Osteoblast (primary cell): Measurements from ENCODE around the gene KCNN3. TPM values are rescaled to one million over a fixed set of nuclear protein-coding genes. Genes with fewer than 3 reads are reported as not detected.

ENCODE experiments used
- DNase-seq: peaks from one replicate; pipeline ENCODE4 v3.0.0; 2011; ENCODE audit warnings: low spot score, mixed read lengths; ENCODE audit not compliant: insufficient read length; ENCODE audit errors: missing footprints
- H2AFZ ChIP-seq: 2 replicates; pipeline ENCODE4 v1.6.0; 2011; ENCODE audit warnings: mild to moderate bottlenecking, low read length
- H3K27ac ChIP-seq: 2 replicates; pipeline ENCODE4 v1.5.1; 2011; ENCODE audit warnings: mild to moderate bottlenecking, low read depth, low read length, moderate library complexity
- H3K27me3 ChIP-seq: 2 replicates; pipeline ENCODE4 v1.6.0; 2012; ENCODE audit warnings: mild to moderate bottlenecking, control low read depth, inconsistent platforms, low read length, moderate library complexity; ENCODE audit not compliant: insufficient read depth
- H3K36me3 ChIP-seq: 2 replicates; pipeline ENCODE4 v1.5.1; 2011; ENCODE audit warnings: mild to moderate bottlenecking, low read length, control low read depth, moderate library complexity; ENCODE audit not compliant: insufficient read depth
- H3K4me1 ChIP-seq: 2 replicates; pipeline ENCODE4 v1.5.1; 2011; ENCODE audit warnings: mild to moderate bottlenecking, low read length, control low read depth, moderate library complexity; ENCODE audit not compliant: insufficient read depth
- H3K4me2 ChIP-seq: 2 replicates; pipeline ENCODE4 v1.6.0; 2011; ENCODE audit warnings: mild to moderate bottlenecking, low read length; ENCODE audit not compliant: insufficient read depth
- H3K4me3 ChIP-seq: fragments of 200-600 bp; sonication (generic); 3 replicates; pipeline ENCODE4 v1.5.1; 2012; ENCODE audit warnings: mild to moderate bottlenecking, low read length, inconsistent platforms; ENCODE audit not compliant: insufficient read depth
- H3K79me2 ChIP-seq: 2 replicates; pipeline ENCODE4 v1.6.0; 2012; ENCODE audit warnings: mild to moderate bottlenecking, low read length, control low read depth, inconsistent platforms; ENCODE audit not compliant: insufficient read depth
- H3K9me3 ChIP-seq: 2 replicates; pipeline ENCODE4 v1.5.1; 2011; ENCODE audit warnings: low read depth, low read length, control low read depth
- H4K20me1 ChIP-seq: 2 replicates; pipeline ENCODE4 v1.6.0; 2012; ENCODE audit warnings: mild to moderate bottlenecking, low read length, control low read depth; ENCODE audit not compliant: insufficient read depth
- CTCF ChIP-seq: IDR thresholded peaks from 2 replicates; pipeline ENCODE4 v1.5.1; 2011; ENCODE audit warnings: mild to moderate bottlenecking, low read depth, low read length, moderate library complexity; ENCODE audit errors: extremely low read depth
- total RNA-seq: library from RNA; depleted of rRNA; stranded (reverse); fragments of >200 nt; gene quantifications from 2 replicates; pipeline ENCODE4 v1.2.3, GENCODE V29; 2012

The KCNN3 gene
- total RNA-seq, 1 donor, result under 0.01 TPM

- Histone ChIP-seq H3K4me2 (no peak overlapping the region), H3K9me3 (no peaks in the 10 kb centered on the region), H3K4me1 (no peaks in the 10 kb centered on the region), H3K4me3 (no peak overlapping the region), H2AFZ (no peak overlapping the region), H3K27me3 (peaks cover 10% of the 10 kb centered on the region), H4K20me1 (no peaks in the 10 kb centered on the region), H3K36me3 (no peaks in the 10 kb centered on the region), H3K27ac (no peak overlapping the region), H3K79me2 (no peaks in the 10 kb centered on the region)
- TF ChIP-seq CTCF, result no peak
- DNase-seq, result no peak
These were observed 17.2 kb downstream of the KCNN3 start for GRCh38 chr1:154852845-154853244.

DNA sequence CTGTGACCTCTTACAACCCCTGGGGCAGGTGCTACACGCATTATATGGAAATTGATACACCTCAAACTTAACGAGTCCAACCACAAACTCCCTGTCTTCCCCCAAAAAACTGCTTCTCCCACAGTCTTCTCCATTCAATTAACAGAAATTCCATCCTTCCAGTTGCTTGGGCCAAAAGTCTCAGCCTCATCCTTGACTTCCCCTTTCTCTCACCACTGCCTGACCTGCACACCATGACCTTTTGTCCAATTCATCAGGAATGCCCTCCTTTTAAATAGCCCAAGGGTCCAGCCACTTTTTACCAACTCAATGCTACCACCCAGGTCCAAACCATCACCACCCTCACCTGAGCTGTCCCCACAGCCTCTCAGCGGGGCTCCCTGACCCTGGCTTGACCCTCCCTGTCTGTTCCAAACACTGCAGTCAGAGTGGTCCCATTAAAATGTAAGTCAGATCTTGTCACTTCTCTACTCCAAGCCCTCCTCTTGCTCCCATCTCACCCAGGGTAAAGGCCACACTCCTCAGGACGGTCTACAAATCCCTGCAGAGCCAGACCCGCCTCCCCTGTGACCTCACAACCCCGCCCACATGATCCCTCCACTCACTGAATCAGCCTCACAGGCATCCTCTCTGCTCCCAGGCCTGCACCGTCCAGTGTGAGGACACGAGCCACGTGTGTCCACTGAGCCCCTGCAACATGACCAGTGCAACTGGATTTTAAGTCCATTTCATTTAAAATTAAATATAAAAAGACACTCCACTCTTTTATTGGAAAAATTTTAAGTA is 18.5 kb downstream of the KCNN3 start:
- no peaks in the 10 kb centered on the region for H3K36me3 ChIP-seq
- H3K4me1 ChIP-seq, result no peaks in the 10 kb centered on the region
- no peak for TF ChIP-seq CTCF
- no peak overlapping the region for H3K4me3 ChIP-seq
- no peak for DNase-seq
- H3K4me2 ChIP-seq, result no peak overlapping the region
- no peak overlapping the region for H3K27ac ChIP-seq
- H2AFZ ChIP-seq, result no peak overlapping the region
- H3K79me2 ChIP-seq, result no peaks in the 10 kb centered on the region
- no peaks in the 10 kb centered on the region for H4K20me1 ChIP-seq
- no peaks in the 10 kb centered on the region for H3K9me3 ChIP-seq
- H3K27me3 ChIP-seq, result peaks cover 15% of the 10 kb centered on the region

DNA sequence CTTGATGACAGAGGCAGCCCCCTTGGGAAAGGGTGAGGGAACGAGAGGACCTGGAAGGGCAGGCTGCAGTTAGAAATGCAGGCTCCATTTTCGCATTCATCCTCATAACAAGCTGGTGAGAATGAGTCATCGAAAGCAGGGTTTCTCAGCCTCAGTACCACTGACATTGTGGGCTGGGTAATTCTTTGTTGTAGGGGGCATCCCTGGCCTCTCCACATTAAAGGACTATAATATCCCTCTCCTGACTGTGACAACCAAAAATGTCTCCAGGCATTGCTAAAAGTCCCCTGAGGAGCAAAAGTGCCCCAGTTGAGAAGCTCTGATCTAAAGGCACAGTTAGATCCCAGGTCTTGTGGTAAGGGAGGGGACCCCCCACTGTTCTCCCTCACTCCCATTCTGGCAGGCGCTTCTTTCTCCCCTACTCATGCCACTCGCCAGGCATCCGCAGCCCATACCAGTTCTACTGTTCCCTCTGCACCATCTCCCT is 20.4 kb downstream of the KCNN3 start:
- no peaks in the 10 kb centered on the region for H3K79me2 ChIP-seq
- H3K27me3 ChIP-seq, result peaks cover 18% of the 10 kb centered on the region
- H2AFZ ChIP-seq, result no peak overlapping the region
- H3K4me2 ChIP-seq, result no peak overlapping the region
- H4K20me1 ChIP-seq, result no peaks in the 10 kb centered on the region
- no peak overlapping the region for H3K27ac ChIP-seq
- no peak for TF ChIP-seq CTCF
- no peaks in the 10 kb centered on the region for H3K36me3 ChIP-seq
- H3K9me3 ChIP-seq, result no peaks in the 10 kb centered on the region
- DNase-seq, result peak; percentile 84
- no peaks in the 10 kb centered on the region for H3K4me1 ChIP-seq
- H3K4me3 ChIP-seq, result no peak overlapping the region

DNA sequence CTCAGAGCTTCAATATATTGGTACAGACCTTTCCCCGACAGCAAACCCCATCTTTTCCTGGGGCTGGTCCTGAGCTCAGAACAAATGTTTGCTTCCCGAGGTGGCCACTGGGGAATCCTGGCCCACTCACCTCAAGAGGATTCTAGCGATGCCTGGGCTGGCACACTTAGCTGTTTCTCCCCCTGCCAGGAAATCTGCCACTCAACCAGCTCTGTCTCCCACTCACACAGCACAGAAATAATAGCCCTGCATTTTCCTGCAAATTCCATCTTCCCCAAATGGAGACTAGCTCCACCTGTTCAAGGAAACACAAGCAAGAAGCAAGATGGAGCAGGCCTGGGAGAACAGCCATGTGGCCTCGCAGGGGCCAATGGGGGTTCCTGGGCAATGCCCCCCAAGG is 21.1 kb downstream of the KCNN3 start:
- no peak overlapping the region for H3K4me3 ChIP-seq
- no peak for TF ChIP-seq CTCF
- H3K79me2 ChIP-seq, result no peaks in the 10 kb centered on the region

More for the DNA sequence above, 21.1 kb downstream of the KCNN3 start:
- Histone ChIP-seq H3K4me1 (no peaks in the 10 kb centered on the region), H3K9me3 (no peaks in the 10 kb centered on the region), H2AFZ (no peak overlapping the region), H3K27ac (no peak overlapping the region), H3K4me2 (no peak overlapping the region), H4K20me1 (no peaks in the 10 kb centered on the region), H3K36me3 (no peaks in the 10 kb centered on the region), H3K27me3 (peaks cover 20% of the 10 kb centered on the region)
- no peak for DNase-seq
